ENCODE results near the gene TAS2R9. TPM values are rescaled to one million over a fixed set of nuclear protein-coding genes. Genes with fewer than 3 reads are reported as not detected.

Gene TAS2R9
- 0.15 and 0.16 TPM in 2 replicates for total RNA-seq (2014; rRNA removed; shearing (Covaris generic))

GRCh38 chr12:10810068-10810467 lies at the start of gene TAS2R9:
Gene TAS2R9 (minus strand): TSS chr12:10810168. CDS start chr12:10810075, 93 bp downstream.
- no peak within 1 kb of the TSS for H3K4me3 ChIP-seq
- H3K27ac ChIP-seq = no peak within 1 kb of the TSS
- no peaks in the 10 kb centered on the region for H3K9me3 ChIP-seq (replicated peaks)
- no peaks in the 10 kb centered on the region for H3K4me1 ChIP-seq
- H3K27me3 ChIP-seq = no peaks in the 10 kb centered on the region
- no peak for DNase-seq
- H3K36me3 ChIP-seq = no peaks in the 10 kb centered on the region

DNA sequence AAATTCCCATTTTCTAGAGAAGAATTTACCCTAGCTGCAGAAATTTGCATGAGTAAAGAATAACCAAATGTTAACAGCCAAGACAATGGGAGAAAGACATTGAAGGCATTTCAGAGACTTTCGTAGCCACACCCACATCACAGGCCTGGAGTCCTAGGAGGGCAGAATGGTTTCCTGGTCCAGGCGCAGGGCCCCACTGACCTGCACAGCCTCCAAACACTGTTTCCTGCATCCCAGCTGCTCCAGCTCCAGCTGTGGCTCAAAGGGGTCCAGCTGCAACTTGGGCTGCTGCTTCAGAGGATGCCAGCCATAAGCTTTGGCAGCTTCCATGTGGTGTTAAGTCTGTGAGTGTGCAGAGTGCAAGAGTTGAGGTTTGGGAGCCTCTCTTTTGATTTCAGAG lies 45.8 kb upstream of the TAS2R9 start:
- Histone ChIP-seq H3K4me3 (no peak overlapping the region), H3K9me3 (replicated peaks) (no peaks in the 10 kb centered on the region), H3K4me1 (no peaks in the 10 kb centered on the region), H3K27me3 (no peaks in the 10 kb centered on the region), H3K27ac (no peak overlapping the region), H3K36me3 (no peaks in the 10 kb centered on the region; the same call in 1 of the 2 replicates)
- DNase-seq = no peak

DNA sequence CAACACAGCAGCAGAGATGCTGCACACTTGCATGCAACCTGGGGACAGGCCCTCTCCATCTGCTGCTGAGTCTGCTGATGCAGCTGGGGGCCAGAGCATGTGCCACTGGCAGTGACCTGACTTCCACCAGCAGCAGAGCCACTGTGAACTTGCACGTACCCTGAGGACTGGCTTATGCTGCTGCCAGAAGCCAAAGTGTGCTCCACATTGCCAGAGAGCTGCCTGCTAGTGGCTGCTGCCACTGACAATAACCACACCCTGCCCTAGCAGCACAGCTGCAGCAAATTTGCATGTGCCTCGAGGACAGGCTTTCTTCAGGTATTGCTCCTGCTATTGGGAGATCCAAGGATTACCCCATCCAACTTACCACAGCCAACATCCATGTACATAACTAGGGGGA lies 43.8 kb upstream of the TAS2R9 start:
- Histone ChIP-seq H3K4me1 (no peaks in the 10 kb centered on the region), H3K27ac (no peak overlapping the region), H3K4me3 (no peak overlapping the region), H3K27me3 (no peaks in the 10 kb centered on the region), H3K9me3 (replicated peaks) (no peaks in the 10 kb centered on the region), H3K36me3 (no peaks in the 10 kb centered on the region; the same call in 1 of the 2 replicates)
- no peak for DNase-seq

DNA sequence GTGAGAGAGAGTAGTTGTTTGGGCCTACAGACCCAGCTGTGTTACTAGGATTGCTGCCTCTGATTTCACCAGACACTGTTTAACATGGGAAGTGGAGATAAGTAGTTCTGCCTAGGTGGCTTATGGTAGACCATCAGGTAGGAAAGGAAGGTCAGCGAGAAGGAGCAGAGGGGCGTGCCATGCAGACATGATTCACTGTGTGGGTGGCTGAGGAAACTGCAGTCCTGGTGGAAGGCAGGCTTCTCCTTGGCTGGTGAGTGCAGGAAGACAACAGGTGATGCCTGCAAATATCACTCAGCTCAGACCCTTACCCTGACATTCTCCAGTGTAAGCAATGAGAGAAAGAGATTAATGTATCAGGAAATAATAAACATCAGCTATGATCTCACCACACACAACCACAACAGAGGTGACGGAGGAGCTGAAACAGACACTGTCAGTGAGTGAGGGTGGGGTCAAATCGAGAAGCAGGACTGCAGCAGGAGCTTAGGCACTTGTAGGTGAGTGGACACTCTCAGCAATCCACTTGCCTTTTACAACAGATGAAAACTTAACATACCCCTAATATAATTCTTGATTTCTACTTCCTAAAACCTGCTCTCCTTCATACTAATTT lies 41.4 kb upstream of the TAS2R9 start:
- no peaks in the 10 kb centered on the region for H3K9me3 ChIP-seq (replicated peaks)
- H3K27ac ChIP-seq = no peak overlapping the region
- no peaks in the 10 kb centered on the region for H3K27me3 ChIP-seq
- no peaks in the 10 kb centered on the region; the same call in 1 of the 2 replicates for H3K36me3 ChIP-seq
- DNase-seq = peak in 1 of 2 experiments; percentile 3
- H3K4me3 ChIP-seq = no peak overlapping the region
- H3K4me1 ChIP-seq = peaks cover 12% of the 10 kb centered on the region

GRCh38 chr12:10849425-10849878 lies 39.5 kb upstream of the TAS2R9 start, which contains the start of gene PRR4:
Gene PRR4 (minus strand): TSS chr12:10849475. CDS start chr12:10849437, 38 bp downstream.
- Histone ChIP-seq H3K9me3 (replicated peaks) (no peaks in the 10 kb centered on the region), H3K4me1 (peaks cover 12% of the 10 kb centered on the region), H3K4me3 (no peak within 1 kb of the TSS), H3K36me3 (no peaks in the 10 kb centered on the region), H3K27ac (no peak within 1 kb of the TSS), H3K27me3 (no peaks in the 10 kb centered on the region)
- peak in 1 of 2 experiments; percentile 9 for DNase-seq

DNA sequence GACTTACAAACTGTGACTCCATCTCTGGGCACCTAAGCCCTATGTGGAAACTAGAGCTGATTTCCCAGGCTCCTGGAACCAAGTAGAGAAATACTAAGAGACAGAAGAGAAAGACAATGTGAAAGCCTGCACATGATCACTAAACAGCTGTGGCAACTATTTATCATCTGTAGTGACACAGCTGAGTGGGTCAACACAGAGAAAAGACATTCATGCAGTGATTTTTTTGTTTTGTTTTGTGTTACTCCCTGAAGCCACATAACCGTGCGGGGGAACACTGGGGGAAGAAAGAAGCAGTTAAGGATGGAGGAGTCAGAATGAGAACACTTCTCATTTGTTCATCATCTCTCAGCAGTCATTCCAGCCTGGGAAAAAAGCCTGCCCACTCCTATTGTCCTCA lies 37.8 kb upstream of the TAS2R9 start:
- Histone ChIP-seq H3K4me1 (peaks cover 12% of the 10 kb centered on the region), H3K9me3 (replicated peaks) (no peaks in the 10 kb centered on the region), H3K4me3 (no peak overlapping the region), H3K36me3 (no peaks in the 10 kb centered on the region), H3K27me3 (no peaks in the 10 kb centered on the region), H3K27ac (peak overlapping the region; percentile 37)
- DNase-seq = peak; percentile 34 to 74

DNA sequence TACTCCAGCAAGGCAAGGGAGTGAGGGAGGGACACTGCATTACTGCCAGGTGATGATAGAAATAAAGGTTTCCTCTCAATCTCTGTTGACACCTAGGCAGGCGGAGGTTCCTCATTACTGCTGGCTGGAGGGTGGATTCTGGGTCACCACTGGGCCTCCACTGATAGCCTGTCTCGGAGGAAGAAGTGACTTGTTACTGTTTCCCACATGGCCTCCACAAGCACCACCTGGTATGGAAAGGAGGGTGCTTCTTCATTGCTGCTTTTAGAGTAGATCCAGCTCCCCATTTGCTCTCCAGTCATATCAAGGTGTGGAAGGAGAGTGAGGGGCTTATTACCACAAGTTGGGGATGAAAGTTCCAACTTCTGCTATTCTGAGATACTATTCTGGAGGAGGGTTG lies 32.9 kb upstream of the TAS2R9 start:
- no peak overlapping the region for H3K27ac ChIP-seq
- H3K27me3 ChIP-seq = no peaks in the 10 kb centered on the region
- H3K4me3 ChIP-seq = no peak overlapping the region
- H3K4me1 ChIP-seq = peaks cover 6% of the 10 kb centered on the region
- no peaks in the 10 kb centered on the region; the same call in 1 of the 2 replicates for H3K36me3 ChIP-seq
- no peak for DNase-seq
- H3K9me3 ChIP-seq (replicated peaks) = no peaks in the 10 kb centered on the region

- no peaks in the 10 kb centered on the region for H3K4me1 ChIP-seq
- H3K27me3 ChIP-seq = no peaks in the 10 kb centered on the region
- H3K36me3 ChIP-seq = no peaks in the 10 kb centered on the region; the same call in 1 of the 2 replicates
- no peak for DNase-seq
- H3K4me3 ChIP-seq = no peak overlapping the region
- no peaks in the 10 kb centered on the region for H3K9me3 ChIP-seq (replicated peaks)
- no peak overlapping the region for H3K27ac ChIP-seq
Measured at GRCh38 chr12:10838461-10838860, 28.5 kb upstream of the TAS2R9 start.

DNA sequence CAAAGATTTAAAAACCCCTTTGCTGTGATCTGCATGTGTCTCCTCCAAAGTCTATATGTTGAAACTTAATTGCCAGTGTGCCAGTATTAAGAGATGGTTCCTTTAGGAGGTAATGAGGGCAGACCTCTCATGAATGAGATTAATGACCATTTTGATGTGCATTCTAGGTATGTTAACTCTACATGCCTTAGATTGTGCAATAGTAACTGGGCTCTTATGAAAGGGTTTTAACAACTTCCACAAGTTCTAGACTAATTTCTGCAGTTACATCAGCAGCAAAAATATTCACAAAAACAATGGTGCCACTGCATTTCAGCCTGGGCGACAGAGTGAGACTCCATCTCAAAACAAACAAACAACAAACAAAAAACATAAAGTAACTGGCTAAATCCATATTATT lies 20.0 kb upstream of the TAS2R9 start:
- Histone ChIP-seq H3K4me3 (no peak overlapping the region), H3K9me3 (replicated peaks) (no peaks in the 10 kb centered on the region), H3K27me3 (no peaks in the 10 kb centered on the region), H3K4me1 (no peaks in the 10 kb centered on the region), H3K36me3 (no peaks in the 10 kb centered on the region), H3K27ac (no peak overlapping the region)
- no peak for DNase-seq

DNA sequence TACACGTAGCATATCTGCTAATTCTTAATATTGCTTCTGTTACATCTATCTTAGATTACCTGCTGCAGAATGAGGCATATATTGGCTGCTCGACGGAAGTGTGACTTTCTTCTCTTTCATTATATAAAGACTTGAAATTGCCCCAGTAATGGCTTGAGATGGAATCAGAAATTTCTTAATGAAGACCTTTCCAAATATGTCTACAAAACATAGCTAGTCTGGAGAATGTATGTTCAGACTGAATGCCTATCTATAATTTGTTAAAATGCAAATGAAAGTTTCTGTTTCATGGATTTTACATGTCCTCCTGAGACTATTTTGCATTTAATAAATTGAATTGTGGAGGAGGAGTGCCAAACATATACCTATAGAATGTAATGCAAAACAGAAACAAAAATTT lies 16.3 kb upstream of the TAS2R9 start, which contains the start of gene TAS2R10:
TSS of gene TAS2R10 (minus strand) at position 101 of the 400 bp plus-strand sequence. CDS start at position 12, 89 bp downstream.
- Histone ChIP-seq H3K27ac (no peak within 1 kb of the TSS), H3K4me1 (no peaks in the 10 kb centered on the region), H3K27me3 (no peaks in the 10 kb centered on the region), H3K4me3 (no peak within 1 kb of the TSS), H3K36me3 (no peaks in the 10 kb centered on the region), H3K9me3 (replicated peaks) (no peaks in the 10 kb centered on the region)
- DNase-seq = no peak

DNA sequence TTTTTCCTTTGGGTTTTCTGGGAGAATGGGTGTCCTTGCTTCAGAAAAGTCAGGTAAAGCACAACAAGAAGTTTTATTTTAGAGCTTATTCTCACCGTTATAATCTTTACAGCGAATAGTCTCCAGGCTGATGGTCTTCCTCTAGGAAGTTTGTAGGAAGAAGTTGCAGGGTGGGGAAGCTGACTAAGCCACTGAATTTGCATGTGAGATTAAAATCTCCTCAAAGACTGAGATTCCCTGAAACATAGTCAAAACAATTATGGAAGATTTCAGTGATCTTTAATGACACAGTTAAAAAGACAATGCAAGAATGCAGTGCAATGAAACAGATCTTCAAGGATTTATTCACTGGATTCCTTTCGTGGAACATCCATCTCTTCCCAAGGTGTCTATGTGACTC lies 15.0 kb upstream of the TAS2R9 start:
- DNase-seq = no peak
- Histone ChIP-seq H3K9me3 (replicated peaks) (no peaks in the 10 kb centered on the region), H3K27me3 (no peaks in the 10 kb centered on the region), H3K27ac (no peak overlapping the region), H3K36me3 (no peaks in the 10 kb centered on the region), H3K4me3 (no peak overlapping the region), H3K4me1 (no peaks in the 10 kb centered on the region)

GRCh38 chr12:10811883-10812536 lies 2.0 kb upstream of the TAS2R9 start:
- no peak overlapping the region for H3K27ac ChIP-seq
- H3K9me3 ChIP-seq (replicated peaks) = no peaks in the 10 kb centered on the region
- H3K27me3 ChIP-seq = no peaks in the 10 kb centered on the region
- H3K4me3 ChIP-seq = no peak overlapping the region
- DNase-seq = no peak
- no peaks in the 10 kb centered on the region for H3K4me1 ChIP-seq
- H3K36me3 ChIP-seq = no peaks in the 10 kb centered on the region

DNA sequence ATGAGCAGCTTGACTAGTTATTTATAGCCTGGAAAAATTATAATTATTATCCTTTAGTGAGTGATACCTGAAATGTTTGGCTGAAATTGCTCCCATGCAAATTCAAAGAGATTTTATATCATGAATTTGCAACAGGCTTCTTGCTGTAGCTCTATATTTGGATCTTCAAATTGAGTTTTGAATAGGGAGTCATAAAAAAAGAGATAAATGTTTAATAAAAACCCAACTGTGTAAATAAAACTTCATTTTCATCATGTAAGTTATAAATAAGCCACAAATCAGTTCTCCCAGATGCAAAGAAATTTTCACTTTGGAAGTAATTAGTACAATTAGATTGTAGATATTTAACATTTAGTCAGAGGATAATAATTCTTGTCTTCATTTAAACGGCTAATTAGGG lies 2.8 kb downstream of the TAS2R9 start, which contains the start of gene TAS2R8:
TSS of gene TAS2R8 (minus strand) at position 101 of the 400 bp plus-strand sequence. CDS start 306 bp downstream, outside the sequence.
- Histone ChIP-seq H3K4me1 (no peaks in the 10 kb centered on the region), H3K9me3 (replicated peaks) (no peaks in the 10 kb centered on the region), H3K27me3 (no peaks in the 10 kb centered on the region), H3K27ac (no peak within 1 kb of the TSS), H3K4me3 (no peak within 1 kb of the TSS), H3K36me3 (no peaks in the 10 kb centered on the region)
- no peak for DNase-seq

- H3K4me1 ChIP-seq = no peaks in the 10 kb centered on the region
- no peaks in the 10 kb centered on the region for H3K36me3 ChIP-seq
- no peaks in the 10 kb centered on the region for H3K27me3 ChIP-seq
- no peak within 1 kb of the TSS for H3K27ac ChIP-seq
- no peaks in the 10 kb centered on the region for H3K9me3 ChIP-seq (replicated peaks)
- H3K4me3 ChIP-seq = no peak within 1 kb of the TSS
- no peak for DNase-seq
Measured at GRCh38 chr12:10802587-10802986, 7.4 kb downstream of the TAS2R9 start, which contains the start of gene TAS2R7. Gene TAS2R7 (minus strand): TSS chr12:10802627. CDS start chr12:10802570, 57 bp downstream.

GRCh38 chr12:10801741-10802140 lies 8.2 kb downstream of the TAS2R9 start:
- H3K4me3 ChIP-seq = no peak overlapping the region
- H3K9me3 ChIP-seq (replicated peaks) = no peaks in the 10 kb centered on the region
- DNase-seq = no peak
- no peaks in the 10 kb centered on the region for H3K4me1 ChIP-seq
- H3K27me3 ChIP-seq = no peaks in the 10 kb centered on the region
- H3K27ac ChIP-seq = no peak overlapping the region
- no peaks in the 10 kb centered on the region for H3K36me3 ChIP-seq

All from SJCRH30 (cell line).